ENCODE results near the gene MX1.

Gene MX1

GRCh38 chr21:41500363-41500762 lies 74.3 kb downstream of the MX1 start:
- no peak for DNase-seq

GRCh38 chr21:41500931-41501381 lies 74.9 kb downstream of the MX1 start:
- DNase-seq: no peak

GRCh38 chr21:41501919-41502318 lies 75.9 kb downstream of the MX1 start:
- no peak for DNase-seq

GRCh38 chr21:41503331-41503730 lies 77.3 kb downstream of the MX1 start:
- DNase-seq: no peak

GRCh38 chr21:41504030-41504429 lies 78.0 kb downstream of the MX1 start:
- DNase-seq: no peak

- no peak for DNase-seq
Observed at GRCh38 chr21:41506005-41506594, 80.1 kb downstream of the MX1 start.

- no peak for DNase-seq
Observed at GRCh38 chr21:41506611-41507520, 80.8 kb downstream of the MX1 start.

- DNase-seq: no peak
Observed at GRCh38 chr21:41507521-41508414, 81.7 kb downstream of the MX1 start, which contains the start of gene TMPRSS2. Gene TMPRSS2 (minus strand): TSS chr21:41508158. CDS start chr21:41498133, 10,025 bp downstream.

- no peak for DNase-seq
Observed at GRCh38 chr21:41508415-41509144, 82.5 kb downstream of the MX1 start.

All from stimulated activated naive CD4-positive, alpha-beta T cell (primary cell).